NCI-H2227 (cell line): ENCODE measurements around the gene FXYD1.

Experiments used
- DNase-seq: peaks from one replicate; lab custom pipeline; 2025; ENCODE audit not compliant: unreplicated experiment; lab: John Stamatoyannopoulos, UW

The FXYD1 gene

GRCh38 chr19:35184267-35184666 is 45.6 kb downstream of the FXYD1 start:
- DNase-seq: no peak

DNA sequence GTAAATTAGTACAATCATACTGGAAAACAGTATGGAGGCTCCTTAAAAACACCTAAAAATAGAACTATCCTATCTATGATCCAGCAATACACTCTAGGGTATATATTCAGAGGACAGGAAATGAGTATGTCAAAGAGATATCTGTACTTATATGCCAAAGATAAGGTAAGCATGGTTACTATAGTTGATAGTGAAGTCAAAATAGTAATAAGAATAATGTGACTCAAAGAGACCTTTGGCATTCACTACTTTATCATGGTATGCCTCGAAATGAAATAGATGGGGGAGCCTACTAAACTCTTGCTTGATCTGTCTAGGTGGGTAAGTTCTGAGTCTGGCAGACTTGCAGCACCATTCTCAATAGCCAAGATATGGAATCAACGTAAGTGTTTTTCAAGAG is 46.3 kb downstream of the FXYD1 start:
- DNase-seq: no peak
